Stomach (tissue), 9 donors: Measurements from ENCODE around the gene PBX2. TPM values are rescaled to one million over a fixed set of nuclear protein-coding genes. Genes with fewer than 3 reads are reported as not detected.

ENCODE experiments used
- DNase-seq, 2 donors: peaks; one replicate each; pipeline versions ENCODE4 v3.0.0 to v3.0.0-alpha.2; 2013 to 2019
- H3K27ac ChIP-seq, 5 donors: fragments of 200-600 bp in 4 of 5; sonication (generic) in 4 of 5; one replicate each; pipeline ENCODE4 v1.5.1; 2013 to 2019; ENCODE audit warnings: mild to moderate bottlenecking in 1 of 5, moderate library complexity in 1 of 5
- H3K27me3 ChIP-seq, 3 donors: fragments of 200-600 bp; sonication (generic); one replicate each; pipeline ENCODE4 v1.5.1; 2017 to 2019; ENCODE audit warnings: mixed run types in 1 of 3
- H3K36me3 ChIP-seq, 4 donors: fragments of 200-600 bp; sonication (generic); 1 replicate in 3 of 4; 2 replicates in 1 of 4; pipeline ENCODE4 v1.5.1; 2016 to 2019
- H3K4me1 ChIP-seq, 4 donors: fragments of 200-600 bp; sonication (generic); one replicate each; pipeline ENCODE4 v1.5.1; 2016 to 2019
- H3K4me3 ChIP-seq, 4 donors: fragments of 200-600 bp; sonication (generic) in 3 of 4; one replicate each; pipeline ENCODE4 v1.5.1; 2016 to 2019; ENCODE audit warnings: mild to moderate bottlenecking in 1 of 4
- H3K9me3 ChIP-seq, 4 donors: fragments of 200-600 bp; sonication (generic); one replicate each; pipeline ENCODE4 v1.5.1; 2016 to 2019
- CTCF ChIP-seq, 7 experiments: fragments of 450-650 bp in 4 of 7; fragments of 200-600 bp in 3 of 7; sonication (generic) in 3 of 7; IDR thresholded peaks; one replicate each; pipeline ENCODE4 v1.5.1; 2016 to 2019; ENCODE audit warnings: antibody characterized with exemption in 7 of 7, control low read depth in 2 of 7, mild to moderate bottlenecking in 1 of 7
- EP300 ChIP-seq: sonication (generic); formaldehyde crosslinking; IDR thresholded peaks from one replicate; pipeline ENCODE4 v1.6.1; 2017; ENCODE audit warnings: antibody characterized with exemption
- POLR2A ChIP-seq, 4 donors: fragments of 450-650 bp; IDR thresholded peaks; one replicate each; pipeline ENCODE4 v1.6.1; 2016; ENCODE audit warnings: antibody characterized with exemption in 4 of 4, control low read depth in 2 of 4, mild to moderate bottlenecking in 1 of 4, moderate library complexity in 1 of 4
- POLR2AphosphoS5 ChIP-seq, 3 donors: sonication (generic); formaldehyde crosslinking; IDR thresholded peaks; one replicate each; pipeline ENCODE4 v1.6.1; 2016; ENCODE audit warnings: antibody characterized with exemption in 3 of 3
- WGBS, 5 donors: extraction: QIAGEN DNeasy Blood & Tissue Kit in 3 of 5; methylation state at CpG; one replicate each; pipeline versions ENCODE4 v1.1.5 to v1.1.7; 2013 to 2018; 5-methylcytosine and 5-hydroxymethylcytosine counted together
- intact Hi-C: fragments of 100-400 bp; cut with DNase I; formaldehyde crosslinking; loops from one replicate; pipeline ENCODE4 v1.15.1; 2023; ENCODE audit warnings: low total_unique reads
- polyA plus RNA-seq, 3 donors: library from polyadenylated mRNA; stranded (reverse); fragments of 200-250 nt; gene quantifications; one replicate each; pipeline ENCODE4 v1.2.3, GENCODE V29; 2013
- total RNA-seq, 5 donors: library from RNA; depleted of rRNA; stranded (reverse); fragments of >200 nt; gene quantifications; one replicate each; pipeline versions ENCODE4 v1.1.0 to v1.2.3, GENCODE V29; 2014 to 2016
- donor health status: healthy with polysubstance abuse.
- donor health status: Bipolar disorder and iron deficiency.
- donor health status: healthy.

Gene PBX2
- total and polyA plus RNA-seq, 8 donors: 23.5 to 50.3 (median 35.1) TPM

GRCh38 chr6:32196682-32197616 lies 6.9 kb upstream of the PBX2 start:
- WGBS, 5 donors: 20 to 32% (median 22%) methylated on average over 25 to 28 of the region's 28 CpGs
- no peaks in the 10 kb centered on the region for H3K9me3 ChIP-seq
- peak in 1 of 2 donors; percentile 76 for DNase-seq
- TF ChIP-seq EP300 (no peak), POLR2AphosphoS5 (IDR thresholded peaks at IDR 0.05) (no peak), POLR2A (IDR thresholded peaks at IDR 0.05) (no peak), CTCF (IDR thresholded peaks at IDR 0.05) (no peak)
- no peaks in the 10 kb centered on the region for H3K36me3 ChIP-seq
- intact Hi-C loops: no loop called here
- peak overlapping the region; percentile 98 to 100 (median 99) for H3K27ac ChIP-seq
- peaks cover 22 to 49% (median 37%) of the 10 kb centered on the region in 4 donors for H3K4me1 ChIP-seq
- H3K4me3 ChIP-seq: peak overlapping the region; percentile 52 to 83 (median 65)
- peaks cover 0 to 14% (median 0%) of the 10 kb centered on the region in 3 donors for H3K27me3 ChIP-seq

DNA sequence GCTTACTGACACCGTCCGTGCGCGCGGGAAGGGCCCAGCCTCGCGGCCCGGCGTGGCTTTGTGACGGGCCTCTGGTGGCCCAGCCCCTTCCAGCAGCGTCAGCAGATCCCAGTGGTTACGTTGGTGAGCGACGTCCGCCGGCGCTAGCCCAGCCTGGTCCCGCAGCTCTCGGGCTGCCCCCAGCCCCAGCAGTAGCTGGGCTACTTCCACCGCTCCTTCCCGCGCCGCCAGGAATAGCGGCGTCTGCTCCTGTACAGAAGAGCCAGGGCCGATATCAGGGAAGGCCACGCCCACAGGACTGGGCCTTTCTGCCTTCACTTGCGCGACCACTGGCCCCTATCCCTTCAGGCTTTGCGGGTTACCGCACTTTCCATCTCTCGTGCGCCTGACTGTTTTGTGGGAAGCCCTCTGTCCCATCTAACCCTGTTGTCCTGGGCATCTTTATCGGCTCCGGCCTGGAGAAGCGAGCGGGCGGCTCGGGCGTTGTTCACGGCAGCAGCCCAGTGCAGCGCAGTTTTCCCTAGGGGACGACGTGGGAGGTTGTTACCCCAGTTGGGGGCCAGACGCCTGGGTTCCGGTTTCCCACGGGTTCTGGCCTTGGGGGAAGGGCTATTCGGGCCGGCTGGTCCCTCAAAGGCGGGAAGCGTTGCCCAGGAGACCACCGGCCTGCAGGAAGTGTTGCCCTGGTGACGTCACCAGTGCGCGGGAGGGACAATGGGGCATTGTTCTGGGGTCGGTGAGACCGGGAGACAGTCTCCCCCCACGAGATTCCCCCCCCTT lies 6.1 kb upstream of the PBX2 start:
- peak; percentile 85 to 98 for DNase-seq
- H3K4me1 ChIP-seq: peaks cover 29 to 58% (median 46%) of the 10 kb centered on the region in 4 donors
- no peaks in the 10 kb centered on the region for H3K9me3 ChIP-seq
- WGBS, 5 donors: 0 to 1% (median 0%) methylated on average over 33 to 58 of the region's 58 CpGs
- no peaks in the 10 kb centered on the region for H3K36me3 ChIP-seq
- peak overlapping the region; percentile 98 to 100 (median 99) for H3K27ac ChIP-seq
- intact Hi-C loops: no loop called here
- no peak for TF ChIP-seq CTCF (IDR thresholded peaks at IDR 0.05)
- peak; percentile 97 to 99 (median 99) for TF ChIP-seq POLR2AphosphoS5 (IDR thresholded peaks at IDR 0.05)
- TF ChIP-seq POLR2A (IDR thresholded peaks at IDR 0.05): peak in 2 of 4 donors; percentile 96 to 97
- TF ChIP-seq EP300: peak; percentile 57
- H3K27me3 ChIP-seq: peaks cover 0 to 5% (median 0%) of the 10 kb centered on the region in 3 donors
- H3K4me3 ChIP-seq: peak overlapping the region; percentile 52 to 83 (median 65)

- intact Hi-C loops: no loop called here
- Histone ChIP-seq H3K4me3 (peak overlapping the region; percentile 52 to 83 (median 65)), H3K4me1 (peaks cover 30 to 63% (median 51%) of the 10 kb centered on the region in 4 donors), H3K36me3 (no peaks in the 10 kb centered on the region), H3K27me3 (no peaks in the 10 kb centered on the region), H3K9me3 (no peaks in the 10 kb centered on the region), H3K27ac (peak overlapping the region; percentile 84 to 100 (median 99))
- 0 to 1% (median 0%) methylated on average over 15 to 25 of the region's 25 CpGs for WGBS, 5 donors
- peak; percentile 100 for DNase-seq
- TF ChIP-seq CTCF (IDR thresholded peaks at IDR 0.05) (peak in 4 of 7 experiments; percentile 48 to 73 (median 60)), POLR2A (IDR thresholded peaks at IDR 0.05) (no peak)
These were observed 5.6 kb upstream of the PBX2 start for GRCh38 chr6:32195652-32195901.
